Thymus (tissue), 11 donors: ENCODE results near the gene APP. TPM values are rescaled to one million over a fixed set of nuclear protein-coding genes. Genes with fewer than 3 reads are reported as not detected.

Source experiments
- DNase-seq, 9 donors: peaks; one replicate each; pipeline ENCODE4 v3.0.0-alpha.2; 2013; ENCODE audit warnings: low spot score in 9 of 9, low read depth in 6 of 9, missing footprints in 1 of 9
- H3K27ac ChIP-seq, 2 donors: one replicate each; pipeline ENCODE4 v1.5.1; 2013; ENCODE audit warnings: control low read depth in 1 of 2, low read depth in 1 of 2, low read length in 1 of 2, mild to moderate bottlenecking in 1 of 2, moderate library complexity in 1 of 2
- H3K27me3 ChIP-seq, 2 donors: one replicate each; pipeline ENCODE4 v1.5.1; 2013; ENCODE audit warnings: low read length in 1 of 2; ENCODE audit not compliant: control insufficient read depth in 2 of 2, insufficient read depth in 1 of 2
- H3K36me3 ChIP-seq, 2 donors: one replicate each; pipeline ENCODE4 v1.5.1; 2013; ENCODE audit warnings: low read length in 1 of 2, mild to moderate bottlenecking in 1 of 2, moderate library complexity in 1 of 2; ENCODE audit not compliant: control insufficient read depth in 2 of 2, insufficient read depth in 2 of 2
- H3K4me1 ChIP-seq, 2 donors: one replicate each; pipeline ENCODE4 v1.5.1; 2013; ENCODE audit warnings: low read length in 2 of 2; ENCODE audit not compliant: control insufficient read depth in 2 of 2, insufficient read depth in 2 of 2
- H3K4me3 ChIP-seq, 2 donors: one replicate each; pipeline ENCODE4 v1.5.1; 2013; ENCODE audit warnings: low read length in 2 of 2, control low read depth in 1 of 2, mild to moderate bottlenecking in 1 of 2
- H3K9me3 ChIP-seq, 2 donors: one replicate each; pipeline ENCODE4 v1.5.1; 2013; ENCODE audit warnings: low read length in 1 of 2, mild to moderate bottlenecking in 1 of 2; ENCODE audit not compliant: control insufficient read depth in 2 of 2, insufficient read depth in 1 of 2
- WGBS: extraction: QIAGEN DNeasy Blood & Tissue Kit; methylation state at CpG from one replicate; pipeline ENCODE4 v1.1.7; 2013; 5-methylcytosine and 5-hydroxymethylcytosine counted together
- polyA plus RNA-seq: library from polyadenylated mRNA; stranded (reverse); fragments of 200-250 nt; gene quantifications from one replicate; pipeline ENCODE4 v1.2.3, GENCODE V29; 2013
- total RNA-seq: library from RNA; stranded (reverse); fragments of 120-200 nt; gene quantifications from one replicate; pipeline ENCODE4 v1.2.4, GENCODE V29; 2013
- donor health status: healthy.

Gene APP
- total and polyA plus RNA-seq, 2 donors: 110 to 152 TPM

DNA sequence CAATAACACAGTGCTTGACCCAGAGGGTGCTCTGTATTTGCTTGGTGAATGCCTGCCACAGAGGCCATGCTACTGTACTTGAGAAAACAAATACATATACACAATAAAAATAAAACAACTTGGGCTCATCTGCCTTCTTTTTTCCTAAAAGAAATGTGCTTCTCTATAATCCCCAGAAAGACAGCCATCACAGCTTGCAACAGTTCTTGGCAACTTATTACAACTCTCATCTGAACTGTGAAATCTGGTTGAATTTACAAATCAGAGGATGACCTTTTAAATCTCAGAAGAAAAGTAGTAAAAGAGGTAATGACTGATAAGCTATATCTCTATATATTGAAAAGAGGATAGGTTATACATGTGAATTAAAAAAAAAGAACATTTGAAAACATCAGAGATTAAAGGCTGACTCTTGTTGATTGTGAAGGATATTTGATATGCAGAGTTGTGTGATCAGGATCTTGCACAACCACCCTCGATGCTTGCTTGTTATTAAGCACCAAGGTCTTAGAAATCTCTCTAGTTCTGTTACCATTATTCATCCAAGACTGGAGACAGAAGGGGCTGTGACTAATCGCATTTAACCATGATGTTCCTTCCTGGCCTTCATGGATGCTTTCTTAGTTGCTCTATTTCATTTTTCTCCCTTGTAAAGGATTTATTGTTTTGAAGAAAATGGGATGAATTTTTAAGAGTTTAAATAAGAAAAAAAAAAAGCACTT is 213.4 kb downstream of the APP start:
- no peak for DNase-seq
- H3K36me3 ChIP-seq: peaks cover 0 to 19% of the 10 kb centered on the region in 2 donors
- H3K4me1 ChIP-seq: peaks cover 4 to 11% of the 10 kb centered on the region in 2 donors
- H3K4me3 ChIP-seq: no peak overlapping the region
- no peaks in the 10 kb centered on the region for H3K27me3 ChIP-seq
- no peaks in the 10 kb centered on the region for H3K9me3 ChIP-seq
- H3K27ac ChIP-seq: no peak overlapping the region
- WGBS: 91% methylated on average over 2 of the region's 2 CpGs

DNA sequence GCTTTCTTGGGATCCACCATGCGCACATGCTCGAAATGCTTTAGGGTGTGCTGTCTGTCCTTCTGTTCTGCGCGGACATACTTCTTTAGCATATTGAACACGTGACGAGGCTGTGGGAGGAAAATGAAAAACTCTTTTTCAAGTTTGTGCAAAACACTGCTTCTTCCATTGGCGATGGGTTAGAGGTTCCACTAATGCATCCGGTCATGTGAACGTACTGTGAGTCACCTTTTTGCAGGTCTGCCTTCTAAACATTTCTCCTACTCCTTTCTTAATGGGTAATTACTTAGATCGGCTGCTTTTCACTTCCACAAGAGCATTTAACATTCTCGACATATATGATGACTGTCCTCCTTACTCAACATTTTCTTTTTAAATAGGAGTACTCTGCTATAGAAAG is 214.9 kb downstream of the APP start:
- H3K9me3 ChIP-seq: no peaks in the 10 kb centered on the region
- 98% methylated on average over 11 of the region's 11 CpGs for WGBS
- peaks cover 0 to 19% of the 10 kb centered on the region in 2 donors for H3K36me3 ChIP-seq

DNA sequence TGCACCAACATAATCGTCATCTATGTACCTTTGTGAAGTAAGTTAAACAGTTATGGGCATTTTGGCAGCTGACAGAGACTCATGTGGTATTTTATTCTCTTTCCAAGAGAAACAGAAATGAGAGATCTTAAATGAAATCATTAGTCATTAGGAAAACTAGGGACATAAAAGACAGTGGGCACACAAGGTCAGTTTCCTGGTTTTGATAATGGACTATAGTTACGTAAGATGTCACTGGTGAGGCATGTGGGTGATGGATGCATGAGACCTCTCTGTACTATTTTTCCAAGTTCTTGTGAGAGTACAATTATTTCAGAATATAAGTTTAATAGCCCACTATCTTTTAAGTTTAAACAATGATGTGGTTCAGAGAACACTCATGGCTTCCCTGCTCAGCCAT is 216.9 kb downstream of the APP start:
- Histone ChIP-seq H3K4me3 (no peak overlapping the region), H3K27ac (no peak overlapping the region), H3K4me1 (no peaks in the 10 kb centered on the region), H3K36me3 (peaks cover 0 to 19% of the 10 kb centered on the region in 2 donors), H3K9me3 (no peaks in the 10 kb centered on the region), H3K27me3 (no peaks in the 10 kb centered on the region)
- 97% methylated on average over 2 of the region's 2 CpGs for WGBS
- DNase-seq: no peak

More for the DNA sequence above, 214.9 kb downstream of the APP start:
- peaks cover 0 to 6% of the 10 kb centered on the region in 2 donors for H3K4me1 ChIP-seq
- H3K4me3 ChIP-seq: no peak overlapping the region
- H3K27ac ChIP-seq: no peak overlapping the region
- no peak for DNase-seq
- H3K27me3 ChIP-seq: no peaks in the 10 kb centered on the region

DNA sequence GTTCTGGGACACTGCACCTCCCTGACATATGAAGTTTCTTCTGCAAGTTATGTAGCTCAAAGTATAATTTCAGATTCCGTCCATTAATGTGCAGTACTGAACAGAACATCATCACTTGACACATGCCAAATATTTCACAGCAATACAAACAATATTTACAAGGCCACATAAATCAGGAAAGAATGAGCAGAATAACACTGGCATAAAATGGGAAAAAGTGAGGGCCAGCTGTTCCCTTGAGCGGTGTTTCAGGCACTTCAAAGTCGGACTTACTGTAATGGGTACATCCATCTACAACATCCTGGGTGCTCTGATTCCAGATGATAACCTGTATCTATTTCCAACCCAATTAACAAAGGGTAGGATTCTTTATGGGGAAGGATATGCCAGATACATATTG is 217.4 kb downstream of the APP start:
- Histone ChIP-seq H3K27ac (no peak overlapping the region), H3K9me3 (no peaks in the 10 kb centered on the region), H3K4me1 (no peaks in the 10 kb centered on the region), H3K36me3 (peaks cover 0 to 19% of the 10 kb centered on the region in 2 donors), H3K4me3 (no peak overlapping the region), H3K27me3 (no peaks in the 10 kb centered on the region)
- no peak for DNase-seq
- 100% methylated on average over 3 of the region's 3 CpGs for WGBS

DNA sequence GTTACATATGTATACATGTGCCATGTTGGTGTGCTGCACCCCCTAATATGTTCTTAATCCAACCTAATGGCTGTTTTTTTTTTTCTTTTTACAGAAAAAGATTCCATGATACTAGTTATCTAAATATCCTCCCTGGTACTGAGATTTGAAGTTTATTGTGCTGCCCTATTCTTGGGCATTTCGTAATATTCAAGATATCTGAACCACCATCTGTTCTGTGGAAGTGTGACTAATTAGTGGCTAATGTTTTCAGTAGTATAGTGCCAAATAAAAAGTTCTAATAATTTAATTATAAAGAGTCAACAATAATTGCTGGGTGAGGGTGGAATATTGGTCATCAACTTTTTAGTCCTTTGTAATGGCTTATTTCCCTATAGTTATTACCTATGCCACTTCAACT is 218.3 kb downstream of the APP start:
- DNase-seq: no peak
- H3K4me3 ChIP-seq: no peak overlapping the region
- no peaks in the 10 kb centered on the region for H3K4me1 ChIP-seq
- H3K27ac ChIP-seq: no peak overlapping the region
- H3K27me3 ChIP-seq: no peaks in the 10 kb centered on the region
- no peaks in the 10 kb centered on the region for H3K9me3 ChIP-seq
- peaks cover 0 to 19% of the 10 kb centered on the region in 2 donors for H3K36me3 ChIP-seq
- WGBS: 94% methylated on average over 1 of the region's 1 CpG

DNA sequence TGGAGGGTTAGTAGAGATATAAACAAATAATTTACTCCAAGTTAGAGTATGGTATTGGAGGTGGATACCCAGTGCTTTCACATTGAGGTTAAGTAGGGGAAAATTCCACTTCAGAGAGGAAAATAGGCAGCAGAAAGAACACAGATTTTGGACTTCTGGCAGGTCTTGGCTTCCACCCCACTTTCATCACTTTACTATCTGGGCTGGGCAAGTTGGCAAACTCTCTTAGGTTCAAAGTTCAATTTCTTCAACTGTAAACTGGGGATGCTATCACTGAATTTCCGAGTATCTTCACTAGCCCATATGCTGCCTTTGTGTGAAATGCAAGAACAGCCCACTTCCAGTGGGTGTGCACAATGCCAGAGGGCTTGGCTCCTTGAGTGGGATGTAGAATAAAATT is 220.9 kb downstream of the APP start:
- Histone ChIP-seq H3K9me3 (peaks cover 0 to 5% of the 10 kb centered on the region in 2 donors), H3K4me3 (no peak overlapping the region), H3K4me1 (no peaks in the 10 kb centered on the region), H3K27me3 (no peaks in the 10 kb centered on the region), H3K36me3 (peaks cover 4 to 10% of the 10 kb centered on the region in 2 donors), H3K27ac (no peak overlapping the region)
- no peak for DNase-seq
- 0% methylated on average over 1 of the region's 1 CpG for WGBS

DNA sequence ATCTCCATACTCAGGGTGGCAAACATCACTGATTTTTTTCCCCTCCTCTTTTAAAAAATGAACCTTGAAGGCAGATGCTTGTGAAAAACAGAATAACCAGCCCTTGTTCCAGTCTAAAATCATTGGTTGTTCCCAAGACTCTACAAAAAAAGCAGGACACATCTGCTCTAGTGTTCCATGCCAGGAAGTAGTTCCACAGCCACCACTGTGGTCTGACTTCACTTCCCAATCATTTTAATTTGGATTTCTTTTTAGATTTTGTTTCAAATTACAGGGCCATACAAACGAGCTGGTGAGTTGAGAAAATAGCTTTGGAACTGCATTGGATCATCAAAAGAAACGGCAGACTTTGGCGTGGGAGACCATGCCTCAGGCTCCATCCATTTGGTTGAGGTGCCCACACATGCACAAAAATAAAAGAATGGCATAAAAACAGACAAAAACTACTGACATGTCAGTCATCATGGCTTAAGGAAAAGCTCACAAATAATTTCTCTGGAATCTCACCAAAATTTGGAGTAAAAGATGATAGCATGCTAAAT is 225.8 kb downstream of the APP start:
- 95% methylated on average over 3 of the region's 3 CpGs for WGBS
- H3K9me3 ChIP-seq: peaks cover 0 to 5% of the 10 kb centered on the region in 2 donors
- no peaks in the 10 kb centered on the region for H3K4me1 ChIP-seq
- H3K4me3 ChIP-seq: no peak overlapping the region
- H3K36me3 ChIP-seq: peaks cover 0 to 4% of the 10 kb centered on the region in 2 donors
- no peak for DNase-seq
- no peak overlapping the region for H3K27ac ChIP-seq
- H3K27me3 ChIP-seq: no peaks in the 10 kb centered on the region

DNA sequence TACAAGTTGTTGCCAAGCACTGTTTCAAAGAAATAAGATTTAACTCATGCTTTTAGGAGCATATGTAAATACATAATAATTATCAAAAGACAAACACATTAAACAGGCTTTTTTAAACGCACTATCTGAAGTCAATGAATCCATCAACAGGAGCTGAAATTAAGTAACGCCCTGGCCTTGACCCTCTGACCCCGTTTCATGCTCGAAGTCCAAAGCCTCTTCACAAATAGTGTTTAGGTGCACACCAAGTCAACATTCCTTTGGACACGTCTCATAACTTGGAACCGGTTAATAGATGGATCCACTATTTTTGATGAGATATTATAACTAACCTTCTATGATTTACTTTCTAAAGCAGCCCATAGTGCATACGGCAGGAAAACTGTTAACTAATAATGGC is 226.5 kb downstream of the APP start:
- WGBS: 97% methylated on average over 7 of the region's 7 CpGs

DNA sequence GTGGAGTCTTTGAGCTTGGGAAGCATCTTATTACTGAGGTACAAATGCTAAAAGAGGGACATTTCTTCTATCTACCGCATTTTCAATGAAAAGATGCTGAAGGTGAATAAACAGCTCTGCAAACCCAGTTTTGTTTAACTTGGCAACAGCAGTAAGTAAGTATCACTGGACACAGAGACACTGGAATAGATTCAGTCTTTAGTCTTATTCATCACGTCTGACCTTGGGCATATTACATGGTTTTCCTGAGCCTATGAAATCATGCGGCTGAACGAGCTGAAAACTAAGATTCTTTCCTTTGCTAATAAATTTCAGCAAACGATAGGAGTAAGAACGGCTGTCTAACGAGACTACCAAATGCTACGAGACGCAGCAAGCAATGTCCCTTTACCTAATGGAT is 228.4 kb downstream of the APP start:
- peaks cover 0 to 5% of the 10 kb centered on the region in 2 donors for H3K9me3 ChIP-seq
- H3K27me3 ChIP-seq: no peaks in the 10 kb centered on the region
- H3K27ac ChIP-seq: no peak overlapping the region
- WGBS: 97% methylated on average over 9 of the region's 9 CpGs
- H3K36me3 ChIP-seq: peaks cover 0 to 4% of the 10 kb centered on the region in 2 donors
- H3K4me3 ChIP-seq: no peak overlapping the region
- no peaks in the 10 kb centered on the region for H3K4me1 ChIP-seq
- DNase-seq: no peak

More for the DNA sequence above, 226.5 kb downstream of the APP start:
- peaks cover 0 to 5% of the 10 kb centered on the region in 2 donors for H3K9me3 ChIP-seq
- no peak for DNase-seq
- no peaks in the 10 kb centered on the region for H3K27me3 ChIP-seq
- H3K27ac ChIP-seq: no peak overlapping the region
- no peaks in the 10 kb centered on the region for H3K4me1 ChIP-seq
- no peak overlapping the region for H3K4me3 ChIP-seq
- peaks cover 0 to 4% of the 10 kb centered on the region in 2 donors for H3K36me3 ChIP-seq
